HG03521 (cell line): ENCODE data around the gene OLFM2.
"Not testable (repeated sequence)": the region's sequence is repeated elsewhere in the genome, so short reads cannot be mapped to it uniquely, and the experiment has no call there.

Experiments
- ATAC-seq: cut with Tn5 transposase; IDR thresholded peaks from one replicate; pipeline ENCODE4 v1.9.1; 2021; ENCODE audit warnings: mild to moderate bottlenecking, moderate library complexity; ENCODE audit not compliant: unreplicated experiment

The OLFM2 gene

DNA sequence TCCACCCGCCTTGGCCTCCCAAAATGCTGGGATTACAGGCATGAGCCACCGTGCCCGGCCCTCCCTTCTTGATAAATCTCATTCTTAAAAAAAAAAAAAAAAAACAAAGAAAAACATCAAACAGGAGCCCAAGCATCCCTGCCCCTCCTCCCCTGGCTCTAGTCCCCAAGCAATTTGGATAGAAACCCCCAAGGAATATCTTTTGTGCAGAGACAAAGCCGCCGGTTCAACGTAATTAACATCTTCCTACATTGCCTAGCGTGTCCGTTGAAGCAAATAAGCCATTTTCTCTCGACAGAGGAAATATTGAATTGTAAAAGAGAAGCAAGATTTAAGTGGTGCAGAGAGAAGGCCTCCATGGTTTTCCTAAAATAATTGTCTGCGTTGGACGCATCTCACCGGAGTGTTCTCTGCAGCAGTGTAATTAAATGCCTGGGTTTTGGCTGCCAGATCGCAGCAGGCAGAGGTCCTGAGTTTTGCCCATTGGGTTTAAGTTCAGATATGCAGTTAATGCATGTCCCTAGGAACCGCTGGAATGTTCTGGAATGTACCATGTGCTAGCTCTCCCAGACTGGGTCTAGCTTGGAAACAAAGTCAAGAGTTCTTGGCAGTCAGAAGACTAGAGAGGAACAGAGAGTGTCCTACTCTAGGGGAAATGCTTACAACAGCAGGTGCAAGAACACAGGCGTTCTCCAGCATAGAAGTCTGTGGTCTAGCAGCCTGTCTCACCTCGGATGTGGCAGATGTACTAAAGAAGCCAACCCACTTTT lies 70.4 kb downstream of the OLFM2 start:
- ATAC-seq: no peak

DNA sequence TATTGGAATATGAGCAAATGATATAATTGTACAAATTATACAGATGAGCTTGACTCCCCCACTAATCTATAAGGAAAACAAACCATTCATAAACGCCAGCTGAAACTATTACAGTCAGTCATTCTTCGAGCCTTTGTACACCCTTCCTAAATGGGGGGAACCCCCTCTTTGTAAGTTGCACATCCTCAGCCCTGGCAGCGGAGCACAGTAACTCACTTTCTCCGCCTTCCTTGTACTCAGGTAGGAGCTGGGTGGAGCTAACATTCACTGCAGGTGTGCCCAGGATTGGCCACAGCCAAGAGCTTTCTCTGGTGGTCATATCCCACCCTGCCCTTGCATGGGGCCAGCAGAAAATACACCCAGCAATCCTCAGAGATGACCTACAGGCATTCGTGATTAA lies 72.6 kb downstream of the OLFM2 start:
- no peak for ATAC-seq

DNA sequence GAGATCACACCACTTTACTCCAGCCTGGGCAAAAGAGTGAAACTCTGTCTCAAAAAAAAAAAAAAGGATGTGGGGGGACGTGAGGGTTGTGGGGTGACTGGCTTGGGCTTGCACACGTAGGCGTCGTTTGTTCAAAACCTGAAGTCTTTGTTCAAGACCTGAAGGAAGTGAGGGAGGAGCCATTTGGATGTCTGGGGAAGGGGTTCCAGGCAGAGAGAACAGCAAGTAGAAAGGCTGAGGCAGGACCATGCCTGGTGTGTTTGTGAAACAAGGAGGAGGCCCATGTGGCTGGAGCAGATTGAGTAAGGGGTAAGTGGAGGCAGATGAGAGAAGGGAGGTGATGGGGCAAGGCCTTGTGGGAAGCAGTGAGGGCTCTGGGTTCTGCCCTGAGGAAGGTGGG lies 73.4 kb downstream of the OLFM2 start:
- ATAC-seq: no peak

DNA sequence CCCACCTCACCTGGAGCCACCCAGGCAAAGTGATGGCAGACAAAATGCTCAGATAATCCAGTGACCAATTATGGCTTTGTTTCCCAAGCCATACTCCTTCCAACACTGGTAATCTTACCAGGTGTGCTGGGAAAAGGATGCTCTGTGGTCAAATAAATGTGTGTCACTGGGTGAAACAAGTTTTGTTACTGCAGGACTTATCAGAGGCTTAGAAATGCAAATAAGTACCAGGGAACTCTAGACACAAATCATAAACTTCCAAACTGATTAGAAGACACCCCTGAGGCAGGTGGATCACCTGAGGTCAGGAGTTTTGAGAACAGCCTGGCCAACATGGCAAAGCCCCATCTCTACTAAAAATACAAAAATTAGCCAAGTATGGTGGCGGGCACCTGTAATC lies 74.8 kb downstream of the OLFM2 start:
- no peak for ATAC-seq

DNA sequence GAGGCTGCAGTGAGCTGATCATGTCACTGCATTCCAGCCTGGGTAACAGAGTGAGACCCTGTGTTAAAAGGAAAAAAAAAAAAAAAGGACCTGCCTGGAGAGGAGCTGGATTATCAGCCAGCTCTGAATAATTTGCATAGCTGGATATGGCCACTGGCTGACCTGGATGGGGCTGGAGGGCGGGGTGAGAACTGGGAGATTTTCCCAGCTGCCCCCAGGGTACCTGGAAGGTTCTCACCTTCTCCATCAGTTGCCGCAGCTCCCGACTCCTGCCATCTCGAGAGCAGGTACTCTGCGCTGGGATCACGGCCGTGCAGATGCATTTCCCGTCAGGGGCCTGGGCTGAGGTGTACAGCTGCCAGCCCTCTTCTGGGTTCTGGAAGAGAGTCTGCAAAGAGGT lies 75.9 kb downstream of the OLFM2 start:
- ATAC-seq: no peak

DNA sequence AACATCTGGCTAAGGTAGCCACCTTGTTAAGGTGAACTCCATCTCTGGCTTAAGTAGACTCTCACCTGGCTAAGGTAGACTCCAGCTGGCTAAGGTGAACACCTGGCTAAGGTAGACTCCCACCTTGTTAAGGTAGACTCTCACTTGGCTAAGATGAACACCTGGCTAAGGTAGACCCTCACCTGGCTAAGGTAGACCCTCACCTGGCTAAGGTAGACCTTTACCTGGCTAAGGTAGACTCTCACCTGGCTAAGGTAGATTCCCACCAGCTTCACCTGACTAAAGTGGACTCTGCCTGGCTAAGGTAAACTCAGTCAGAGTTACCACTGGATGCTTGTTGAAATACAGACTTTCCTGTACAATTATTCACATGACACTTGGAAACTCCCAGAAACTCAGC lies 77.5 kb downstream of the OLFM2 start:
- ATAC-seq: no peak

DNA sequence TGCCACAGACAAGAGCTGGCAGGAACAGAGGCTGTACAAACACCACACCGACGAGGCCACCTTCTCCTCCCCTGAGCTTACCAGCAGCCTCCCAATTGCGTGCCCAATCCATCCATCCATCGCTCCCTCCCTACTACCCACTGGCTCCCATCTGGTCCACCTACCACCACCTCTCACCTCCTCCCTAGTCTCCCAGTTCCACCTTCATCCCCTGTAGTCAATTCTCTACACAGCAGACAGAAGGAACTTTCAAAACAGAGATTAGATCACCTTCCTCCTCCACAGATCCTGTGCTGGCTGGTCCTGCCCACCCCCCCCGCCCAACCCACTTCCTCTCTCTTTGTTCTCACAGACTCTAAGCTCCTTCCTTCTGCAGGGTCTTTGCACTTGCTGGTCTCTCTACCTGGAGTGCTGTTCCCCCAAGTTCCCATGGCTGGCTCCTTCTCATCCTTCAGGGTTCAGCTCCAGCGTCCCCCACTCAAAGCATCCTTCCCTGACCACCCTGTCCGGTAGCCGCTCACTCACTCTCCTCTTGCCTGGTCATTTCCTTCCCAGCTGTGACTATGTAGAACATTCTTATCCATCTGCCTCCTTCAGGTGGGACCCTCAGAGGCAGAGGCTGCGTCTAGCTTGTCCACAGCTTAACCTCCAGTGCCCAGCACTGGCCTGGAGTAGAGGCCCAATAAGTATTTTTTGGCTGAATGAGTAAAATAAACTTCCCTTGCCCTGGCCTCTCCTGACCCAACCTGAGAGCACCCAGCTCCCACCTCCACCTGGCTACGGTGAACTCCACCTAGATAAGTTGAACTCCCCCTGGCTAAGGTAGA lies 78.2 kb downstream of the OLFM2 start:
- no peak for ATAC-seq

DNA sequence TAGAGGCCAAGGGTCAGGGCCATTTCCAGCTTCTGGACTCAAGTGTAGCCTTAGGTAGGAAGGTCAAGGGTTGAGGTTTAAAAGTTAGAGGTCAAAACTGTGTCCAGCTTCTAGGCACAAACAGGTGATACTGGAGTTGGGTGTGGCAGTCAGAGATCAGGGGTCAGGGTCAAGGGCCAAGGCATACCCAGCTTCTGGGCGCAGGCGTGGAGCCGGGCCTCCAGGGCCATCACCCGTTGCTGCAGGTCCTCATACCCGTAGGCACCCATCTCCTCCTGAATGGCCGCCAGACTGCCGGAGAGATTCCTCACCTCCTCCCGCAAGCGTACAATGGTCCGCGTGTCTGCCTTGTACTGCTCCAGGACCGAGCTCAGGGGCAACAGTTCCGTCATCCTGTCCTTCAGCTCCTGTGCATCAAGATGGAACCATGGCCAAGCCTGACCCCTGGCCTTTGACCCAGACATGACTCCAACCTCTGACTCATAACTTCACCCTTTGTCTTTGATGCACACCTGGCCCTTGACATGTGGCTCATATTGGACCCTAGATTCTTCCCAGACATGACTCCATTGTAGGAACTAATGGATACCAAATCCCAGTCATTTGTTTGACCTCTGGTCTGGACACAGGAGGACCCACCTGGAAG lies 79.1 kb downstream of the OLFM2 start:
- no peak for ATAC-seq

DNA sequence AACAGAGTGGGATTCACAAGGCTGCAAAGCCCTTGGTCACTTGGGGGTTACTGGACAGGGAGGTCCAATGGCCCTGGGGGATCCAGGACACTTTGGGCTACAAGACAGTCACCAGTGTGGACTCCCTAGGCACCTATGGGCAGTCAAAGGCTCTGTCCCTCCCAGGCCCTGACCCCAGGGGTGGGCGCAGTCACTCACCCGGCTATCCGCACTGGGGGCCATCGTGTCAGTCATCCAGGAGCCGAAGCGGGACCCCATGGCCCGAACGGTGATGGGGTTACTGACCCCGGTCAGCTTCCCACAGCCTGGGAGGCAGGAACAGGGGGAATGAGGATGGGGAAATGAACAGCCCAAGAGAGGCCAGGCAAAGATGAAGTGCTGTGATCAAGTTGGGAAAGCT lies 79.7 kb downstream of the OLFM2 start:
- ATAC-seq: no peak

DNA sequence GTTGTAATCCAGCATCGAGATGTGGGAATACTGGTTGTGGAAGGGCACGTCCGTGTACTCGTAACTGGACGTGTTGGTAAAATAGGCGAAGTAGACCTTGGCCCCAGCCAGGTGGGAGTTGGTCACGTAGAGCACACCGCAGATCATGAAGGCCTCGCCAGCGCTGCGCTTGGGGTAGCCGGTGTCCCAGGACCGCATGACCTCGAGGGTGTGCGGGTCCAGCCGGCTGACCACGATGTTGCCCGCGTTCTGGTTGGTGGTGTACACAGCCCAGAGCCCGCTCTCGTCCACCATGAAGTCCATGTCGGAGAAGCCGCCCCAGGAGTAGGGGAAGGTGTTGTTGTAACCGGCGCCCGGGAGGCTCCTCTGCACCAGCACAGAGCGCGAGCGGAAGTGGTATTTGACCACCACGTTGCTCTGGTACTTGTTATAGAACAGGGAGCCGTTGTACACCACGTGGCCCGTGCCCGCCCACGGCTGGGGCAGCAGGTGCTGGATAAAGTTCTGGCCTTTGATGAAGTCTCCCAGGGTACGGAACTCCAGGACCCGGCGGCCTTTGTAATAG lies 82.0 kb downstream of the OLFM2 start:
- ATAC-seq: no peak

DNA sequence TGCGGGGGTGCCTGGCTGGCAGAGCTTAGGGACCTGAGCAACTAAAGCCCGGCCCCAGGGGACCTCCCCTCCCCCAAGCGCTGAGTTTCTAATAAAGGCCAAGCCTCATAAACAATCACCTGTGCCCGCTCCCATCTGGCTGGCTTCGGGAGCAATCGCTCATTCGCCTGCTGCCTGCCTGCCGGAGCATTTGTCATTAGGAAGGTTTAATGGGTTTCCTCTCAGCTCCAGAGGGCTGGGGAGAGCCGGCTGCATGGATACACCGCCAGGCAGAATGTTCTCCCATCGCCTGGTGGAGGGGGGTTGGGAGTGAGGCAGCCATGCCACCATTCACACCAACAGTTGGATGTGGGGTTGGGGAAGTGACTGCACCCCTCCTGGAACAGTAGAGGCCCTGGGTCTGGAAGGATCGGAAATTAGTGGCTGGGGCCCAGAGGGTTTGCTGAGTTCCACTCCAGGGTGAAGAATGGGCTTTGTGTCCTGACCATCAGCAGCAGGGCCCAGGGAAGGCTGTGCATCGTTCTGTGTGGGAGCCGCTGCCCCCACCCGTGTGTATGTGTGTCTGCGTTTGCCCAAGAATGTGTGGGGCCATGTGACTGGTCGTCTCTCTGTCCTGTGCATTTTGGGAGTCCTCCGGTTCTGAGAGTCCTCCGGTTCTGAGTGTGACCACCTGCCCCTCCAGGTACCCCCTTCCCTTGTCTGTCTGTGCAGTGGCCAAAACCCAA lies 85.9 kb downstream of the OLFM2 start:
- no peak for ATAC-seq

DNA sequence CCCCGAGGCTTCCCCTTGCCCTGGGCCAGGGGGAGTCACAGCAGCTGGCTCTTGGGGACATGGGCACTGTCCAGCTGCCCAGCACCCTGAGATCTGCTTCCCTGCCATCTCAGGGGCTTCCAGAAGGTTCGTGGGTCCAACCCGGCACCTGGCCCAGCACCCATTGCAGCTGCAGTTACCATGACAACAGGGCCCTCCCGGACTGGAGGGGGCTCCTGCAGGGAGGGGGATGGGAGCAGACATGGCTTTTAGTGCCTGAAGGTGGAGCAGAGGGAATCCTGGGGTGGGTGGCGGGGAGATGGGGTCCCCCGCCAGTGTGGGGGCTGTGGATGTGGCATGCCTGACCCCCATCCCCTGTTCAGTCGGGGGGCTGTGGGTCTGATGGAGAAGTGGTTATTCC lies 86.5 kb downstream of the OLFM2 start:
- ATAC-seq: no peak

DNA sequence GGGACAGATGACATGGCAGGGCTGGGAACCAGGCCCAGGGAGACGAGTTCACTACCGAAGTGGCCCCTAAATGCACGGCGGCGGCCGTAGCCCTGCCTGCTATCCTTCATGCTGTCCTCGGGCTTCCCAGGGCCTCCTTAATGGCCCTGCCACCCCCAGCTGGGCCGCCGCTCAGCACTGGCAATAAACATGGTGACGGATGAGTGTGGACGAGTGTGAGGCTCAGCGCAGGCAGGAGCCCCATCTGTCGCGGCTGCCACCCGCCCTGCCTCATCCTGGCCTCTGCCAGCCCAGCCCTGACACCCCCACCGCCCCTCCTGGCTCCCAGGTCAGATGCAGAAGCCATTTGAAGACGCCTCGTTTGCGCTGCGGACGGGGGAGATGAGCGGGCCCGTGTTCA lies 87.6 kb downstream of the OLFM2 start:
- no peak for ATAC-seq

DNA sequence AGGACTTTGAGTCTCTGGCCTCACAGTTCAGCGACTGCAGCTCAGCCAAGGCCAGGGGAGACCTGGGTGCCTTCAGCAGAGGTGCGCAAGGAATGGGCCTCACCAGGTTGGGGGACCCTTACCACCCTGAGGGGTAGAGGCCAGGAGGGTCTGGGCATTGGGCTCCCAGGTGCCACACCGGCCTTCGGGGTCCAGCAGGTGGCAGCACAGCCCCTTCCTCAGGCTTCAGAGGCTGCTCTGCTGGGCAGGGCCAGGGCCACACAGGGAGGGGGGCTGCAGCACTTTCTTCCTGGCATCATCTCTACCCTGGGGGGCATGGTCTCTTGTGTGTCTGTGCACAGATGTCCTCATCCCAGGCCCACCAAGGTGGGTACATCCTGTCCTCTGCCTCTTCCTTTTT lies 88.3 kb downstream of the OLFM2 start:
- ATAC-seq: no peak

DNA sequence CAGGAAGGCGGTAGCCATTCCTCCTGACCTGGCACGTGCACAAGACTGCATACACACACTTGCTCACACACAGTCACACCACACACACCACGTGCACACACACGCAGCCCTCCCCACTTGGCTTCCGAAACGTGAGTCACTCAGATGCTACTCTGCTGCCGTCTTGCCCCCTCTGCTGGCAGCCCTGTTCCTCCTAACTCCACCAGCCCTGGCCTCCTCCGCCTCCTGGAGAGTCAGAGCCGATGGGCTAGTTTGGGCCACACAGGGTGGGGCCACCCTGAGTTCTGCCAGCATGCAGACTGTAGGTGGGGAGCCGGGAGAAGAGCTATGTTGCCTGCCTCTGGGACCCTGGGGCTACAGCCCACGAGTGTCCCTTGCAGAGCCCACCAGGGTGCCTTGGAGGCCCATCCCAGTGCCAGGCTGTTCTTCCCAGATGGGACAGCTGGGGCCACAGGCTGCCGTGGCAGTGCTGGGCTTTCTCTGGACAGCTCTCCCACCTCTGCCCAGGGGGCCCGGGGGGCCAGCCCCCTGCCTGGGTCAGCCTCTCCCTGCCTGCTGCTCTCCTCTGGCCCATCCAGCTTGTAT lies 89.1 kb downstream of the OLFM2 start:
- ATAC-seq: no peak

DNA sequence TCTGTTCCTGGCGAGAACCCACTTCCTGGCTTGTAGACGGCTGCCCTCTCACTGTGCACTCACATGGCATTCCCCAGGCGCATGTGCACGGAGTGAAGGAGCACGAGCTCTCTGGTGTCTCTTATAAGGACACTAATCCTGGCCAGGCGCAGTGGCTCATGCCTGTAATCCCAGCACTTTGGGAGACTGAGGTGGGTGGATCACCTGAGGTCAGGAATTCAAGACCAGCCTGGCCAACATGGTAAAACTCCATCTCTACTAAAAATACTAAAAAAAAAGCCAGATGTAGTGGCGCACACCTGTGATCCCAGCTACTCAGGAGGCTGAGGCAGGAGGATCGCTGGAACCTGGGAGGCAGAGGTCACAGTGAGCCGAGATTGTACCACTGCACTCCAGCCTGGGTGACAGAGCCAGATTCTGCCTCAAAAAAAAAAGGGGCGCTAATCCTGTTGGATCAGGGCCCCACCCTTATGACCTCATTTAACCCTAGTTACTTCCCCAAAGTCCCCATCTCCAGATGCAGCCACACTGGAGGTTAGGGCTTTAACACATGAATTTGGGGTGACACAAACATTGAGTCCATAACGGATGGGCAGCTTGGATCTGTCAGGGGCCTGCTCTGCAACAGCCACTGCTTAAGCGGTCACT lies 92.6 kb downstream of the OLFM2 start:
- ATAC-seq: not testable (repeated sequence)

DNA sequence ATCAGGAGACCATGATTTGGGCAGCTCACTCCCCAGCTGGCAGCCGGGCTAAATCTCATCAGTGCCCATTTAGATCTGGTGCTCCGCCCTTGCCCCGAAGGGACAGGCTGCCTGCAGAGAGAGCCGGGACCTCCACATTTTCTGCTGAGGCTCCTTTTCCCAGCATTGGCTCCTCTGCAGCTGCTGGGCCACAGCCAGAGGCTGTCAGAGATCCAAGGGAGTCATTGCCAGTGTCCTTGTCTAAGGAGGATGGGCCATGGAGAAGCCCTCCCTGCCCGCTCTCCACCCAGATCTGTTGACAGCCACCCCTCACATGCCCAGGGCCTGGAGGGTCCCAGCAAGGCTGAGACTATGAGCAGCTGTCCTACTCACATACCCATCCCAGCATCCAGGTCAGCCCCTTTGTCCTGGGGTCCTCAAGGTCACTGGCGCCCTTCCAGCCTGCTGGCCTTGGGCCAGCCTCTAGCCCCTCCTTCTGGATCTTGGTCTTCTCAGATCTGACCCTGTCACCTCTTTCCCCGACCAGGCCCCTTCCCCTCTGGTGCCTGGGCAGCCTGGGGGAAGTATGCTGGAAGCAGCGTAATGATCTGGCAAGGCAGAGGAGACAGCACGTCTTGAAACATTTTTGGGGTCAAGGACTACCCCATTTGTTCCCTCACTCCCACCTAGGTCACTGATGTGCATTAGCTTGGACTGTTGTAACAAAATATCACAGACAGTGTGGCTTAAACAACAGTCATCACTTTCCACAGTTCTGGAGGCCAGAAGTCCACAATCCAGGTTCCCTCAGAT lies 93.3 kb downstream of the OLFM2 start:
- ATAC-seq: no peak

DNA sequence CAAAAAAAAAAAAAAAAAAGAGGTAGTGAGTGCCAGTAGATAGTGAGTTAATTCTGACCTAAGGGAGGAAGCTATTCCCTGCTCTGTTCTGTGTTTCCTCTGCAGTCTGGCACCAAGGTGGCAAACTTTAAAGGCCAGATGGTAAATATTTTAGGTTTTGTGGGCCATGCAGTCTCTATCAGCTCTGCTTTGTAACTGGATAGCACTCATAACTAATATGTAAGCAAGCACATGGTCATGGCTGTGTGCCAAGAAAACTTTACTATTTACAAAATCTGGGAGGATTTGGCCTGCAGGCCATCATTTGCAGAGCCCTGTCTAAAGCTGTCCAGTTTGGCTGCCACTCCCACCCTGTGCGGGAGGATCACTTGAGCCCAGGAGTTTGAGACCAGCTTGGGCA lies 96.9 kb downstream of the OLFM2 start:
- no peak for ATAC-seq

DNA sequence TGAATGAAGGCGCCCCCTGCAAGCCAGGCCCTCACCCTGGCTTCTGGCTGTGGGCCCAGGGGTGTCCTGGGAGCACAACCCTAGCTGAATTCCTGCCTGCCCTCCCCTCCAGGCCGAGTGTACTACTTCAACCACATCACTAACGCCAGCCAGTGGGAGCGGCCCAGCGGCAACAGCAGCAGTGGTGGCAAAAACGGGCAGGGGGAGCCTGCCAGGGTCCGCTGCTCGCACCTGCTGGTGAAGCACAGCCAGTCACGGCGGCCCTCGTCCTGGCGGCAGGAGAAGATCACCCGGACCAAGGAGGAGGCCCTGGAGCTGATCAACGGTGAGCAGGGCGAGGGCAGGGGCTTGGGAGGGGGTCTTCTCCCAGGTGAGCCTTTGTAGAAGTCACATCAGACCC lies 98.0 kb downstream of the OLFM2 start:
- no peak for ATAC-seq
